ENCODE results near the gene SOWAHD.
"Not testable (repeated sequence)": the region's sequence is repeated elsewhere in the genome, so short reads cannot be mapped to it uniquely, and the experiment has no call there.

SOWAHD gene

DNA sequence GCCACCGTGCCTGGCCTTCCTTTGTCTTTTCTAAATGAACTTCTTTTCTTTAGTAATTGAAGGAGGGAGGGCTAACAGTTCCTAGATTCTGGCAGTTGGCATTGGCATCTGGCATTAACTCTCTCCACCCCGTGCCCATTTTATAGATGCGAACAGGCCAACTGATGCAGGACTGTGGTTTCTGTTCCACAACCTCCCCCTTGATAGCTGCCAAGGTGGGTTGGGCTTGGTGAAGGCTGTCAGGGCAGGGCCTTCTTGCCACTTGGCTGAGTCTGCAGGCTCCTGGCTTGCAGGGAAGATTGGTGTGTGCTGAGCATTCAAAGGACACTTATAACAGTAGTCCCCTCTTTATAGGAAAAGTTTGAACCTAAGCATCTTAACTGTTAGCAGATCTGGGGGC is 4.3 kb downstream of the SOWAHD start:
- Histone ChIP-seq H3K27ac (ENCODE audit: low read depth, low read length) (no peak overlapping the region), H3K4me2 (ENCODE audit: low read depth, low read length, poor library complexity, severe bottlenecking) (no peak overlapping the region)

DNA sequence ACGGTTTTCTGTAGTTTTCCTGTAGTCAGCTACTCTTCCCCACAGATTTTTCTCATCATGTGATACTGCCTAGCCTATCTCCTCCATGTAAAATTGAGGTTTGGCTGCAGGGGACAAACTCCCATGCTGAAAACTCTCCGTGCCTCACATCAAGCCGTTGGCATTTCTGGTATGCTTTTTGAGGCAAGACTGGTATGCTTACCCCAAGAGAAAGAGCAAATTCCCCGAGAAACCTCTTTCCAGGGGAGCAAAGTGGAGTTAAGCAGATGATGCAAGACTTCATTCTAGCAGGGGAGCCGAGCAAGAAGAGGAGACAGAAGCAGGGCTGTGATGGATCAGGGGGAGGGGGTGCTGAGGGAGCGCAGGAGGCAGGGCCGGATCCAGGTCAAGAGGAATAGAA is 4.8 kb downstream of the SOWAHD start:
- Histone ChIP-seq H3K4me2 (ENCODE audit: low read depth, low read length, poor library complexity, severe bottlenecking) (no peak overlapping the region), H2AFZ (ENCODE audit: low read depth, low read length, severe bottlenecking) (no peak overlapping the region), H3K9me2 (replicated peaks; ENCODE audit: insufficient read depth, low read length) (no peaks in the 10 kb centered on the region), H3K27me3 (ENCODE audit: low read length) (no peaks in the 10 kb centered on the region), H3K9ac (ENCODE audit: low read length) (no peak overlapping the region), H3K9me3 (ENCODE audit: insufficient read depth, low read length) (no peaks in the 10 kb centered on the region), H3K36me3 (ENCODE audit: low read length) (no peaks in the 10 kb centered on the region), H3K27ac (ENCODE audit: low read depth, low read length) (no peak overlapping the region), H3K79me2 (ENCODE audit: insufficient read depth, low read length) (no peaks in the 10 kb centered on the region), H3K4me3 (ENCODE audit: insufficient read depth, low read length, poor library complexity, severe bottlenecking) (no peak overlapping the region), H3F3A (ENCODE audit: insufficient read depth) (0 out of 2 replicates have a peak, but pooled peaks cover 11% of the 10 kb centered on the region), H4K20me1 (ENCODE audit: low read depth, low read length) (no peaks in the 10 kb centered on the region)
- no peak for TF ChIP-seq CTCF (IDR thresholded peaks at IDR 0.05; ENCODE audit: insufficient read depth, low read length, poor library complexity, severe bottlenecking)
- no peak for TF ChIP-seq EZH2phosphoT487 (conservative IDR thresholded peaks at IDR 0.05; ENCODE audit: low read length)

More for the DNA sequence above, 4.3 kb downstream of the SOWAHD start:
- Histone ChIP-seq H2AFZ (ENCODE audit: low read depth, low read length, severe bottlenecking) (no peak overlapping the region), H4K20me1 (ENCODE audit: low read depth, low read length) (no peaks in the 10 kb centered on the region), H3K9ac (ENCODE audit: low read length) (no peak overlapping the region), H3K9me3 (ENCODE audit: insufficient read depth, low read length) (no peaks in the 10 kb centered on the region), H3K4me3 (ENCODE audit: insufficient read depth, low read length, poor library complexity, severe bottlenecking) (no peak overlapping the region), H3K27me3 (ENCODE audit: low read length) (no peaks in the 10 kb centered on the region), H3K79me2 (ENCODE audit: insufficient read depth, low read length) (no peaks in the 10 kb centered on the region), H3K36me3 (ENCODE audit: low read length) (no peaks in the 10 kb centered on the region), H3F3A (ENCODE audit: insufficient read depth) (peaks cover 12% of the 10 kb centered on the region; the same call in 1 of the 2 replicates), H3K9me2 (replicated peaks; ENCODE audit: insufficient read depth, low read length) (no peaks in the 10 kb centered on the region)
- TF ChIP-seq EZH2phosphoT487 (conservative IDR thresholded peaks at IDR 0.05; ENCODE audit: low read length) = no peak
- no peak for TF ChIP-seq CTCF (IDR thresholded peaks at IDR 0.05; ENCODE audit: insufficient read depth, low read length, poor library complexity, severe bottlenecking)

- Histone ChIP-seq H3K79me2 (ENCODE audit: insufficient read depth, low read length) (no peaks in the 10 kb centered on the region), H3K27ac (ENCODE audit: low read depth, low read length) (no peak overlapping the region), H2AFZ (ENCODE audit: low read depth, low read length, severe bottlenecking) (no peak overlapping the region), H3K9me2 (replicated peaks; ENCODE audit: insufficient read depth, low read length) (no peaks in the 10 kb centered on the region), H3F3A (ENCODE audit: insufficient read depth) (0 out of 2 replicates have a peak, but pooled peaks cover 11% of the 10 kb centered on the region), H3K4me2 (ENCODE audit: low read depth, low read length, poor library complexity, severe bottlenecking) (no peak overlapping the region), H3K36me3 (ENCODE audit: low read length) (no peaks in the 10 kb centered on the region), H3K9me3 (ENCODE audit: insufficient read depth, low read length) (no peaks in the 10 kb centered on the region), H3K27me3 (ENCODE audit: low read length) (no peaks in the 10 kb centered on the region), H3K4me3 (ENCODE audit: insufficient read depth, low read length, poor library complexity, severe bottlenecking) (no peak overlapping the region), H4K20me1 (ENCODE audit: low read depth, low read length) (no peaks in the 10 kb centered on the region), H3K9ac (ENCODE audit: low read length) (no peak overlapping the region)
- no peak for TF ChIP-seq EZH2phosphoT487 (conservative IDR thresholded peaks at IDR 0.05; ENCODE audit: low read length)
- no peak for TF ChIP-seq CTCF (IDR thresholded peaks at IDR 0.05; ENCODE audit: insufficient read depth, low read length, poor library complexity, severe bottlenecking)
Measured at GRCh38 chrX:119763836-119764387, 5.5 kb downstream of the SOWAHD start.

DNA sequence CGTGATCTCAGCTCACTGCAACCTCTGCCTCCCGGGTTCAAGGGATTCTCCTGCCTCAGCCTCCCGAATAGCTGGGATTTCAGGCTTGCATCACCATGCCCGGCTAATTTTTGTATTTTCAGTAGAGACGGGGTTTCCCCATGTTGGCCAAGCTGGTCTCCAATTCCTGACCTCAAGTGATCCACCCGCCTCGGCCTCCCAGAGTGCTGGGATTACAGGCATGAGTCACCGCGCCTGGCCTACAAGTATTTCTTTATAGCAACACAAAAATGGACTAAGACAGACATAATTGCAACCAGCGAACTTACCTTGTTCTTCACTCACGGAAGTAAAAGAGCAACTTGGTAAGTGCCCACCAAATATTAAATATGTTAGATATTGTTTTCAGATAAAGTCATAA is 10.0 kb downstream of the SOWAHD start:
- H3K79me2 ChIP-seq (ENCODE audit: insufficient read depth, low read length); H3F3A ChIP-seq (ENCODE audit: insufficient read depth); H3K4me3 ChIP-seq (ENCODE audit: insufficient read depth, low read length, poor library complexity, severe bottlenecking); H2AFZ ChIP-seq (ENCODE audit: low read depth, low read length, severe bottlenecking); H3K9me3 ChIP-seq (ENCODE audit: insufficient read depth, low read length); H3K9me2 ChIP-seq (replicated peaks; ENCODE audit: insufficient read depth, low read length); H3K27ac ChIP-seq (ENCODE audit: low read depth, low read length); H3K4me2 ChIP-seq (ENCODE audit: low read depth, low read length, poor library complexity, severe bottlenecking); H3K27me3 ChIP-seq (ENCODE audit: low read length); H3K36me3 ChIP-seq (ENCODE audit: low read length); H4K20me1 ChIP-seq (ENCODE audit: low read depth, low read length); H3K9ac ChIP-seq (ENCODE audit: low read length): not testable (repeated sequence)

- not testable (repeated sequence) for H4K20me1 ChIP-seq (ENCODE audit: low read depth, low read length); H3K27me3 ChIP-seq (ENCODE audit: low read length); H3K79me2 ChIP-seq (ENCODE audit: insufficient read depth, low read length); H3K9me3 ChIP-seq (ENCODE audit: insufficient read depth, low read length); H3K27ac ChIP-seq (ENCODE audit: low read depth, low read length); H3K36me3 ChIP-seq (ENCODE audit: low read length); H3K9ac ChIP-seq (ENCODE audit: low read length); H3K9me2 ChIP-seq (replicated peaks; ENCODE audit: insufficient read depth, low read length); H3K4me3 ChIP-seq (ENCODE audit: insufficient read depth, low read length, poor library complexity, severe bottlenecking); H3F3A ChIP-seq (ENCODE audit: insufficient read depth); H2AFZ ChIP-seq (ENCODE audit: low read depth, low read length, severe bottlenecking); H3K4me2 ChIP-seq (ENCODE audit: low read depth, low read length, poor library complexity, severe bottlenecking)
Measured at GRCh38 chrX:119769388-119769787, 11.0 kb downstream of the SOWAHD start.
